Activated CD4-positive, alpha-beta T cell treated with anti-CD3 and anti-CD28 coated beads for 36 hours (primary cell): ENCODE data around the gene ARSA. TPM values are rescaled to one million over a fixed set of nuclear protein-coding genes. Genes with fewer than 3 reads are reported as not detected.

Experiments
- ATAC-seq: fragments of 200-7000 bp; cut with Tn5 transposase; one replicate; pipeline ENCODE4 v1.10.0; 2021; ENCODE audit warnings: mild to moderate bottlenecking, moderate library complexity
- CTCF ChIA-PET: fragments of 350-600 bp; sonication (Branson Sonifier 250); formaldehyde crosslinking; loops from one replicate; lab custom pipeline; 2021; ENCODE audit warnings: antibody characterized with exemption; lab: Charles Lee
- POLR2A ChIA-PET: fragments of 350-600 bp; sonication (Branson Sonifier 250); formaldehyde crosslinking; loops from one replicate; lab custom pipeline; 2021; ENCODE audit warnings: antibody characterized with exemption, inconsistent platforms; lab: Charles Lee
- DNase-seq: peaks from one replicate; pipeline ENCODE4 v3.0.0-alpha.2; 2020
- H3K27ac Mint-ChIP-seq: one replicate; pipeline ENCODE4 v1.8.0; 2021; ENCODE audit warnings: mixed read lengths
- H3K27me3 Mint-ChIP-seq: one replicate; pipeline ENCODE4 v1.8.0; 2021; ENCODE audit warnings: mixed read lengths
- H3K36me3 Mint-ChIP-seq: one replicate; pipeline ENCODE4 v1.8.0; 2021; ENCODE audit warnings: low read depth, mixed read lengths
- H3K4me1 Mint-ChIP-seq: one replicate; pipeline ENCODE4 v1.8.0; 2021; ENCODE audit warnings: mixed read lengths
- H3K4me3 Mint-ChIP-seq: one replicate; pipeline ENCODE4 v1.8.0; 2021; ENCODE audit warnings: mild to moderate bottlenecking, moderate library complexity, mixed read lengths
- H3K9me3 Mint-ChIP-seq: one replicate; pipeline ENCODE4 v1.8.0; 2021; ENCODE audit warnings: low read depth, mixed read lengths
- intact Hi-C, 2 experiments: fragments of 100-400 bp; cut with DNase I in 1 of 2; cut with micrococcal nuclease in 1 of 2; formaldehyde crosslinking; loops; one replicate each; pipeline versions ENCODE4 v1.14.2 to v1.15.1; 2022 to 2024; cut with DNase I, micrococcal nuclease
- total RNA-seq, 2 experiments: library from RNA; stranded (reverse); gene quantifications; one replicate each; pipeline ENCODE4 v1.2.3, GENCODE V29; 2021

Gene ARSA
- total RNA-seq, 2 experiments from 2014 or later = 14.9 to 15.4 TPM

DNA sequence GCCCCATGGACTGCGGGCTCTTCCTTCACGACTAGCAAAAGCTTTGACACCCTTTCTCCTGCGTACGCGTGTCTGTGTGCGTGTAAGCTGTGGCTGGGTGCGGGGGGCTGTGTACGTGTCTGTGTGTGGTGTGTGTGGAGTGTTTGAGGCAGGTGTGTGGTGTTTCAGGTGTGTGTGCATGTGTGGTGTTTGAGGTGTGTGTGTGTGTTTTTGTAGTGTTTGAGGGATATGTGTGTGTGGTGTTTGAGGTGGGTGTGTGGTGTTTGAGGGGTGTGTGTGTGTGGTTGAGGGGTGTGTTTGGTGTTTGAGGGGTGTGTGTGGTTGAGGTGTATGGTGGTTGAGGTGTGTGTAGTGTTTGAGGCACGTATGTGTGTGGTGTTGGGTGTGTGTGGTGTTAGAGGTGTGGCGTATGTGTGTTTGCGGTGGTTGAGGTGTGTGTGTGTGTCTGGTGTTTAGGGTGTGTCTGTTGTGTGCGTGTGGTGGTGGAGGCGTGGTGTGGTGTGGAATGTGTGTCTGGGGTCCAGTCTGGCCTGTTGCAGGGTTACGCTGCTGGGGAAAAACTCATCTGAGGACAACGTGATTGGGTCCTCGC is 687 bp upstream of the ARSA start:
- ChIA-PET CTCF (interaction anchor here (0.7 to 2.2 kb wide), 5 partner anchors 10 to 103 kb away, joined by 3 to 7 read pairs (median 3); partner anchors contain the start of gene SCO2), POLR2A (no interaction called here)
- intact Hi-C loops = loop anchor here (1.0 to 5.0 kb wide), 8 partner anchors 16 to 358 kb away; partner anchors contain the start of genes MAPK11 (in 1 of the 2), NCAPH2 (in 1 of the 2), PPP6R2 (in 1 of the 2) and SHANK3 (in 1 of the 2)
- H3K27me3 Mint-ChIP-seq = no peaks in the 10 kb centered on the region
- peak overlapping the region; percentile 76 for H3K4me3 Mint-ChIP-seq
- no peak for ATAC-seq
- H3K4me1 Mint-ChIP-seq = peaks cover 14% of the 10 kb centered on the region
- H3K9me3 Mint-ChIP-seq = no peaks in the 10 kb centered on the region
- peaks cover 2% of the 10 kb centered on the region for H3K36me3 Mint-ChIP-seq
- no peak for DNase-seq
- H3K27ac Mint-ChIP-seq = peak overlapping the region; percentile 75

DNA sequence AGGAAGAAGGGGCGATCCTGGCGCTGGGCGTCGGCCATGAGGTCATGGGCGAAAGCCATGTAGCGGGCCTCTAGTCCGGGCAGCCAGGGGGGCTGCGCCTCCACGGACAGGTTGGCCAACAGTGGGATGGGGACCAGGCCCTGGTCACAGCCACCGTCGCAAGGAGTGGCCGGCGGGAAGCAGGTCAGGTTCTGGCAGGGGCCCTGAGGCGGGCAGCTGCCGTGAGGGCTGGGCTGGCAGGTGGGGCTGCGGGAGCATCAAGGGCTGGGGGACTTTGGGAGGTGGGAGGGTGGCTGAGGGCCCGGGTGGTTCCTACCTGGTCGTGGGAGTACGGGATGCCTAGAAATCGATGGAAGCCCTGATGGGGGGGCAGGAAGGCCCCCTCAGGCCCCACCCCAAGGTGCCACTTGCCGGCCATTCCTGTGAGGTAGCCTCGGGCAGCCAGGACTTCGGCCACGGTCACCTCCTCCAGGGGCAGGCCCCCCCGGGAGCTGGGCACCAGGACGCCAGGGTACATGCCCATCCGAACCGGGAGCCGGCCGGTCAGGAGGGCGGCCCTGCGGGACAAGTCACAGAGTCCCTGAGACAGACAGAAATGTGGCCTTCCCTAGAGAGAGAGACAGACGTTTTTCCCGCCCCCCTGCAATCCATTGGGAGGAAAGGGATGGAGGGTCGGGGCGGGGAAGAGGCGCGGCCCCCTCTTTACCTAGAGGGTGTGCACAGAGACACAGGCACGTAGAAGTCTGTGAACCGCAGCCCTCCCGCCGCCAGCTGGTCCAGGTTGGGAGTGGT is 906 bp downstream of the ARSA start:
- CTCF ChIA-PET = interaction anchor here (0.8 to 1.3 kb wide), 2 partner anchors 11 to 283 kb away, joined by 3 read pairs; no protein-coding TSS in a partner anchor
- ATAC-seq (peak; percentile 24), DNase-seq (no peak)
- Mint-ChIP-seq H3K4me3 (peak overlapping the region; percentile 76), H3K27ac (peak overlapping the region; percentile 59), H3K36me3 (peaks cover 2% of the 10 kb centered on the region), H3K9me3 (no peaks in the 10 kb centered on the region), H3K27me3 (no peaks in the 10 kb centered on the region), H3K4me1 (peaks cover 25% of the 10 kb centered on the region)
- POLR2A ChIA-PET = interaction anchor here (0.8 kb wide), 1 partner anchor 119 kb away, joined by 3 read pairs; the partner anchor contains the start of gene LMF2
- intact Hi-C loops = loop anchor here in 1 of 2 experiments (5.0 kb wide), 1 partner anchor 45 kb away; the partner anchor contains the start of gene SHANK3

DNA sequence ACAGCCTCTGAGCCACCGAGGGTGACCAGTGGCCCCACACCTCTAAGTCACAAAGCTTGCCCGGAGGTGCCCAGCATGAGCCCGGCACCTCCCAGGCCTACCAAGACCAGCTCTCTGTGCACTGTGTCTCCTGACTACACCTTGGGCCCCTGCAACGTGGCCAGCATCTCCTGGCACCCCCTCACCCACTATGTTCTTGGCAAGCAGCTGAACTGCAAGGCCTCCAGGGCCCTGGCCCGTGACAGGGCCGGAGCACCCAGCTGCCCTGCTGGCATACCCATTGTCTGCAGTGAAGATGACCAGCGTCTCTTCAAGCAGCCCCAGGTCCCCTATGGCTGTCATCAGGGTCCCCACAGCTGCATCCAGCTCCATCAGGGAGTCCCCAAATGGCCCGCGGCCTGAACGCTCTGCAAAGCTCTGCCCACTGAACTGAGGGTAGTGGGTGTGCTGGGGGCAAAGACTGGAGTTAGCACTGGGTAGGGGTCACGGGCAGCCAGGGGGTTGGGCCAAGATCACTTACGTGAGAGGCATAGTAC is 1.6 kb downstream of the ARSA start:
- Mint-ChIP-seq H3K36me3 (peaks cover 2% of the 10 kb centered on the region), H3K4me1 (peaks cover 32% of the 10 kb centered on the region), H3K27me3 (no peaks in the 10 kb centered on the region), H3K9me3 (no peaks in the 10 kb centered on the region), H3K4me3 (peak overlapping the region; percentile 62), H3K27ac (peak overlapping the region; percentile 59)
- DNase-seq = no peak
- intact Hi-C loops = loop anchor here in 1 of 2 experiments (5.0 kb wide), 1 partner anchor 46 kb away; the partner anchor contains the start of gene SHANK3
- CTCF ChIA-PET = no interaction called here
- POLR2A ChIA-PET = interaction anchor here (0.8 kb wide), 1 partner anchor 119 kb away, joined by 3 read pairs; the partner anchor contains the start of gene LMF2
- ATAC-seq = no peak

DNA sequence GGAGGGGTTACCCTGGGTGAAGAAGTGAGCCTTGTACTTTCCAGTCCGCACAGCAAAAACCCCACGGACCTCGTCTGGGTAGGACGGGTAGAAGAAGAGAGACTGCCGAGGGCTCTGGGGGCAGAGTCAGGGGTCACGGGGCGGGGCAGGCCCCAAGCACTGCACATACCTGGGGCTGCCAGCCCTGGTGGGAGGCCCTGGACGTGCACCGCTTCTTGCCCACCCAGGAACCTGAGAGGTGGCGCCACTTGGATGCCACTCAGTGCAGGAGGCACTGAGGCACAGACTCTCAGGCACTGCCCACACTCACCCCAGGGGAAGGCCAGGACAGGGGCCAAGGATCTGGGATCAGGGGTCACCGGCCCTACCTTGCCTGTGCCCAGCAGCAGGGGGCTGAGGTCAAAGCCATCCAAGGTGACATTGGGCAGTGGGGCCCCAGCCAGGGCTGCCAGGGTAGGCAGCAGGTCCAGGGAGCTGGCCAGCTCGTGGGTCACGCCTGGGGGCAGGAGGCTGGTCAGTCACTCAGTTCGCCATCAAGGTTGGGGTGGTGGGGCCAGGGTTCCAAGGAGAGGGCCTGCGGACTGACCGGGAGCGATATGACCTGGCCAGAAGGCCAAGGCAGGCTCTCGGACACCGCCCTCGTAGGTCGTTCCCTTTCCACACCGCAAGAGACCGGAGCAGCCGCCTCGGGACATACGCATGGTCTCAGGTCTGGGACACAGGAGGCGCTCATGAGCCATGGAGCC is 2.2 kb downstream of the ARSA start:
- DNase-seq (no peak), ATAC-seq (no peak)
- Mint-ChIP-seq H3K4me3 (no peak overlapping the region), H3K27me3 (no peaks in the 10 kb centered on the region), H3K9me3 (no peaks in the 10 kb centered on the region), H3K4me1 (peaks cover 38% of the 10 kb centered on the region), H3K36me3 (peaks cover 2% of the 10 kb centered on the region), H3K27ac (no peak overlapping the region)
- intact Hi-C loops = loop anchor here in 1 of 2 experiments (5.0 kb wide), 1 partner anchor 47 kb away; the partner anchor contains the start of gene SHANK3
- CTCF ChIA-PET = no interaction called here
- POLR2A ChIA-PET = interaction anchor here (0.8 kb wide), 1 partner anchor 118 kb away, joined by 3 read pairs; the partner anchor contains the start of gene LMF2

DNA sequence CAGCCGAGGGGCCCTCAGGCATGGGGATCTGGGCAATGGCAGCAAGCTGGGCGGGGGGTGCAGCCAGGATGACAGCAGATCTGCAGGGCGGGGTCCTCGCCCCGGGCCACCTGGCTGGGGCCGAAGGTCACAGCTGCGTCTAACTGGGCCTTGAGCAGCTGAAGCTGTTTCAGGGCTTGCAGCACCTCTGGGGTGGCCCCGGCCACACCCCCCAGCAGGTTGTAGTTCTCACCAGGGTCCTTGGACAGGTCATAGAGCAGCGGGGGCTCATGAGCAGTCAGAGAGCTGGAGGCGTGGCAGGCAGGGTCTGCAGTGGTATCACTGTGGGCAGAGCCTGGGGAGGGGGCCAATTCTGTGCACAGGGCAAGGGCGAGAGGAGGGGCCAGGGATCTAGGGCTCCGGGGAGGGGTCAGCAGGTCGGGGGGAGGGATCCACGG is 2.8 kb downstream of the ARSA start:
- Mint-ChIP-seq H3K27me3 (no peaks in the 10 kb centered on the region), H3K9me3 (no peaks in the 10 kb centered on the region), H3K4me3 (no peak overlapping the region), H3K4me1 (peaks cover 40% of the 10 kb centered on the region), H3K36me3 (peaks cover 2% of the 10 kb centered on the region), H3K27ac (no peak overlapping the region)
- POLR2A ChIA-PET = no interaction called here
- DNase-seq = no peak
- CTCF ChIA-PET = no interaction called here
- intact Hi-C loops = loop anchor here in 1 of 2 experiments (5.0 kb wide), 1 partner anchor 47 kb away; the partner anchor contains the start of gene SHANK3
- no peak for ATAC-seq

DNA sequence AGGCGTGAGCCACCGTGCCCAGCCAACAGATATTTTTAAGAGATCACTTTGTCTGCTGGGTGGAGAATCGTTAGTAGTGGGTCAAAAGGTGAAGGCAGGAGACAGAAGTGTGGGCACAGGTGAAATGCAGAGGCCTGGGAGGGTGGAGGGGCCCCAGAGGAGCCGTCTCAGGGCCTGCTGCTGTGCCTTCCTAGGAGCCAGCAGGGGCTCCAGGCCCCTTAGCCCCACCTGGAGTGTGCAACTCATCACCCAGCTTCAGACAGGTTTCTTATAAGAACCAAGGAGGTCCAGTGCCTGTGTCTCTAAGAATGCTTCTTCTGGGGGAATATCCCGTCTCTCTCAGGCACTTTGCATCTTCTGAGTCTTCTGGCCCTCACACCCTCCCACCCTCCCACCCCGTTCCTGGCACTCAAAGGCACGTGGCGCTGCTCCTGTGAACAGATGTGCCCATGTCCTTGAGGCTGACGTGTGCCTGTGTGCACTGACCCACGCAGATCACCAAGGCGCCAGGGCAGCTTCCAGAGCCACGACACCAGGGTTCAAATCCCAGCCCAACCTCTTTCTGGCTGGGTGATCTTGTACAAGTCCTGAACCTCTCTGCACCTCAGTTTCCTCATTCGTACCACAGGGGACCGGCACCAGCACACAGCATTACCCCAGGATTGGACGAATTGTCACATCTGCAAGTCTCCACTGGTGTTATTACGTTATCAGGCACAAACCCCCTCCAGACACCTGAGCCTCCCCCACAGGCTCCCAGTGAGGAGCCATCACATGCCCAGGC is 3.4 kb downstream of the ARSA start:
- no peak overlapping the region for H3K27ac Mint-ChIP-seq

DNA sequence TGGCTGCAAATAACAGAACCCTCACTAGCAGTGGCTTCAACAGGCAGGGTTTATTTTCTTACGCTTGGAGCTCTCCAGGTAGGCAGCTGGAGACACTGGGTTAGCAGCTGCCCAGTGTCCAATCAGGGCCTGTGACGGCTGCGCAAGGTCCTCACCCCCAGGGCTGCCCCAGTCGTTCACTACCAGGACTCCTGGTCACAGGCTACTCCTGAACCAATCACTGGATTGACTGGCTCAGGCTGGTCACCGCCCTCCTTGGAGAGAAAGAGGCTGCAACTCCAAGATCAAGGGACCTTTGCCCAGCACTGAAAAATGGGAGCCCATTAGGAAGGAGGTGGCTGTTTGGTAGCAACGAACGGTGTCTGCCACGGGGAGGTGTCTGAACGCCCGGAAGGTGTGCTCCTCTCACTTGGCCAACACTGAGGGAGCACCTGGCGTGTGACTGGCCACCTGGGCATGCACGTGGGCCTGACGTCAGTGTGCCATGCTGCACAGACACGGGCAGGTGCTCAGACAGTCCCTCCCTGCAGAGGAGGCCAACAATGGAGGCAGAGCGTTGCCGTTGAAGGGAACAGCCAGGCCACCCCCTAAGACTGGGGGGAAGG is 5.1 kb downstream of the ARSA start:
- intact Hi-C loops = loop anchor here (5.0 kb wide), 4 partner anchors 69 to 661 kb away; partner anchors contain the start of genes PIM3 (in 1 of the 2) and PPP6R2 (in 1 of the 2)

More for the DNA sequence above, 3.4 kb downstream of the ARSA start:
- Mint-ChIP-seq H3K4me3 (no peak overlapping the region), H3K9me3 (no peaks in the 10 kb centered on the region), H3K36me3 (peaks cover 2% of the 10 kb centered on the region), H3K27me3 (no peaks in the 10 kb centered on the region), H3K4me1 (peaks cover 43% of the 10 kb centered on the region)
- CTCF ChIA-PET = no interaction called here
- intact Hi-C loops = loop anchor here (5.0 kb wide), 5 partner anchors 48 to 662 kb away; partner anchors contain the start of genes PIM3 (in 1 of the 2), PPP6R2 (in 1 of the 2) and SHANK3 (in 1 of the 2)
- POLR2A ChIA-PET = no interaction called here
- no peak for ATAC-seq
- no peak for DNase-seq

DNA sequence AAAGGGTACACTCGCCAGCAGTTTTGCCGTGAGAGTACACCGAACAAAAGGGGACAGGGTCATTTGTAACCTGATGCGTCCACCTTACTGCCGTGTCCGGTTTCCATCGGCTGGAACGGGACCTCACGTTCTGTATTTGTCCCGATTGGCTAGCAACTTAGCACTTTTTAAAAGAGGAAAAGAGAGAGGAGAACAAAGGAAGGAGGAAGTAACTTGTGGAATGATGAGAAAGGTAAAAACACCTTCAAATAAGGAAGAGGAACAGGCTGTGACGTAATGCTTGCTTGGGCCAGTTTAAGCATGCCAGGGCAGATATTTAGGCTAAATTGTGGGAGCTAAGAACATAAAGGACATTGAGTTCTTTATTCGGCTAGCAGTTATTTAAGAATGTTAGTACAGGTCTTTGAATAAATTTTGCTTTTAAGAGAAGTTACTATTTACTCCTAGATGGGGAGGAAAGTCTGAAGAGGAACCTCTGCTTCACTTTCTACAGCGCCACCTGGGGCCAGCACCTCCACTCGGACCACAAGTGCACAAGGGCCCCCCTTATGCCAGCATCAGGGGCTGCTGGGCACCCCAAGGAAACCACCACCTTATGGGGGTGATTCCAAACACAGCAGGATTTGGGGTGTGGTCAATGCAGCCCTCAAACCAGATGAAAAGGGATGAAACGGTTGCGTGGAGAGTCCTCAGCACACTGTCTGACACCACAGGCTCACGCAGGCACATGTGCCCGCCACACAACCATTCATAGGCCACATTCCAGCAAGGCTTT is 5.8 kb downstream of the ARSA start:
- Mint-ChIP-seq H3K27me3 (no peaks in the 10 kb centered on the region), H3K9me3 (no peaks in the 10 kb centered on the region), H3K36me3 (peaks cover 2% of the 10 kb centered on the region), H3K27ac (peak overlapping the region; percentile 97), H3K4me3 (peak overlapping the region; percentile 80), H3K4me1 (peaks cover 43% of the 10 kb centered on the region)
- DNase-seq (peak; percentile 68), ATAC-seq (no peak)
- ChIA-PET CTCF (interaction anchor here (0.6 to 2.3 kb wide), 10 partner anchors 8 to 124 kb away, joined by 3 to 27 read pairs (median 3); partner anchors contain the start of genes LMF2 and SCO2), POLR2A (interaction anchor here (0.6 to 1.9 kb wide), 3 partner anchors 83 to 97 kb away, joined by 3 to 22 read pairs (median 12); partner anchors contain the start of gene SCO2)
- intact Hi-C loops = loop anchor here (1.0 to 5.0 kb wide), 17 partner anchors 39 to 769 kb away; partner anchors contain the start of genes KLHDC7B (in 1 of the 2), MAPK11 (in 1 of the 2), PIM3 (in 1 of the 2) and PPP6R2 (in 1 of the 2)

More for the DNA sequence above, 5.1 kb downstream of the ARSA start:
- Mint-ChIP-seq H3K27ac (peak overlapping the region; percentile 97), H3K4me1 (peaks cover 43% of the 10 kb centered on the region), H3K27me3 (no peaks in the 10 kb centered on the region), H3K36me3 (peaks cover 2% of the 10 kb centered on the region), H3K9me3 (no peaks in the 10 kb centered on the region), H3K4me3 (no peak overlapping the region)
- DNase-seq (no peak), ATAC-seq (no peak)
- ChIA-PET CTCF (no interaction called here), POLR2A (no interaction called here)
